ENCODE data around the gene IQSEC3. TPM values are rescaled to one million over a fixed set of nuclear protein-coding genes. Genes with fewer than 3 reads are reported as not detected.

Gene IQSEC3
- polyA plus RNA-seq, 1 donor from 2014 or later, result 2.4 TPM

GRCh38 chr12:226401-226800 is 159.8 kb downstream of the IQSEC3 start (continued):
- no peak for TF ChIP-seq CTCF (IDR thresholded peaks at IDR 0.05; ENCODE audit: poor library complexity, severe bottlenecking)
- no peak for TF ChIP-seq MXI1 (conservative IDR thresholded peaks at IDR 0.05; ENCODE audit: poor library complexity, severe bottlenecking)

GRCh38 chr12:227286-227915 is 160.8 kb downstream of the IQSEC3 start:
- Histone ChIP-seq H3K9me3 (ENCODE audit: low read length) (no peaks in the 10 kb centered on the region), H4K20me1 (ENCODE audit: insufficient read depth) (no peaks in the 10 kb centered on the region), H3K4me2 (ENCODE audit: low read length) (no peak overlapping the region), H3K4me3 (ENCODE audit: low read length) (no peak overlapping the region), H3K27ac (ENCODE audit: low read length) (no peak overlapping the region), H3F3A (ENCODE audit: insufficient read depth, low read length, poor library complexity, severe bottlenecking) (no peaks in the 10 kb centered on the region), H3K9ac (ENCODE audit: low read length) (no peak overlapping the region), H3K36me3 (ENCODE audit: insufficient read depth, low read length) (no peaks in the 10 kb centered on the region), H3K79me2 (replicated peaks; ENCODE audit: insufficient read depth, low read length) (no peaks in the 10 kb centered on the region), H3K9me2 (ENCODE audit: insufficient read depth, low read length) (no peaks in the 10 kb centered on the region), H3K27me3 (ENCODE audit: insufficient read depth, low read depth, low read length) (no peaks in the 10 kb centered on the region), H2AFZ (ENCODE audit: low read depth, low read length) (no peak overlapping the region)
- TF ChIP-seq EZH2 (IDR thresholded peaks at IDR 0.05; ENCODE audit: borderline replicate concordance, insufficient read depth, low read length, poor library complexity, severe bottlenecking), result no peak
- TF ChIP-seq REST (IDR thresholded peaks at IDR 0.05; ENCODE audit: borderline replicate concordance), result no peak
- no peak for TF ChIP-seq EP300 (conservative IDR thresholded peaks at IDR 0.05; ENCODE audit: poor library complexity, severe bottlenecking)
- no peak for TF ChIP-seq CTCF (IDR thresholded peaks at IDR 0.05; ENCODE audit: poor library complexity, severe bottlenecking)
- no peak for TF ChIP-seq MXI1 (conservative IDR thresholded peaks at IDR 0.05; ENCODE audit: poor library complexity, severe bottlenecking)
- no peak for TF ChIP-seq SMC3 (conservative IDR thresholded peaks at IDR 0.05; ENCODE audit: poor library complexity)
- TF ChIP-seq POLR2AphosphoS5 (IDR thresholded peaks at IDR 0.05), result no peak
- TF ChIP-seq TAF1 (IDR thresholded peaks at IDR 0.05; ENCODE audit: low read depth), result no peak
- TF ChIP-seq RAD21 (conservative IDR thresholded peaks at IDR 0.05), result no peak

Other genes starting within 250 kb of the IQSEC3 start
- gene SLC6A12, start 147.4 kb downstream of the IQSEC3 start, polyA plus RNA-seq, result 0.15 and 0.22 TPM in 2 replicates
- gene SLC6A13, start 196.1 kb downstream of the IQSEC3 start, polyA plus RNA-seq, result 1.4 and 1.6 TPM in 2 replicates

All from neural cell (in vitro differentiated cells).